Neuron (in vitro differentiated cells): ENCODE results near the gene MGST2.

Source experiments
- H2AFZ ChIP-seq: one replicate; pipeline ENCODE4 v1.6.1; 2013; ENCODE audit warnings: low read depth, mild to moderate bottlenecking, inconsistent platforms, low read length, moderate library complexity
- H3K27me3 ChIP-seq: one replicate; pipeline ENCODE4 v1.6.1; 2013; ENCODE audit warnings: low read length; ENCODE audit not compliant: insufficient read depth
- H3K36me3 ChIP-seq: one replicate; pipeline ENCODE4 v1.6.1; 2013; ENCODE audit warnings: low read length; ENCODE audit not compliant: insufficient read depth
- H3K4me1 ChIP-seq: one replicate; pipeline ENCODE4 v1.6.1; 2013; ENCODE audit warnings: low read length; ENCODE audit not compliant: insufficient read depth
- H3K4me3 ChIP-seq: 2 replicates; pipeline ENCODE4 v1.5.1; 2013; ENCODE audit warnings: mild to moderate bottlenecking, low read length, moderate library complexity
- H3K9me3 ChIP-seq: one replicate; pipeline ENCODE4 v1.6.1; 2013; ENCODE audit warnings: low read length

The MGST2 gene

GRCh38 chr4:139654516-139654915 lies 11.1 kb upstream of the MGST2 start:
- H2AFZ ChIP-seq, result no peak overlapping the region
- H3K27me3 ChIP-seq, result no peaks in the 10 kb centered on the region
- no peaks in the 10 kb centered on the region for H3K36me3 ChIP-seq
- H3K4me3 ChIP-seq, result no peak overlapping the region
- H3K4me1 ChIP-seq, result peaks cover 11% of the 10 kb centered on the region
- no peaks in the 10 kb centered on the region for H3K9me3 ChIP-seq

GRCh38 chr4:139655116-139655515 lies 10.5 kb upstream of the MGST2 start:
- Histone ChIP-seq H2AFZ (no peak overlapping the region), H3K4me1 (peaks cover 11% of the 10 kb centered on the region), H3K27me3 (no peaks in the 10 kb centered on the region), H3K36me3 (no peaks in the 10 kb centered on the region), H3K9me3 (no peaks in the 10 kb centered on the region), H3K4me3 (no peak overlapping the region)

- no peaks in the 10 kb centered on the region for H3K36me3 ChIP-seq
- H3K4me3 ChIP-seq, result no peak overlapping the region
These were observed 8.8 kb upstream of the MGST2 start for GRCh38 chr4:139656614-139657486.

GRCh38 chr4:139658185-139658584 lies 7.4 kb upstream of the MGST2 start:
- H3K36me3 ChIP-seq, result no peaks in the 10 kb centered on the region
- H2AFZ ChIP-seq, result no peak overlapping the region
- H3K4me1 ChIP-seq, result peaks cover 7% of the 10 kb centered on the region
- H3K9me3 ChIP-seq, result no peaks in the 10 kb centered on the region
- no peak overlapping the region for H3K4me3 ChIP-seq
- no peaks in the 10 kb centered on the region for H3K27me3 ChIP-seq

More at GRCh38 chr4:139656614-139657486, 8.8 kb upstream of the MGST2 start:
- H3K4me1 ChIP-seq, result peaks cover 7% of the 10 kb centered on the region
- no peak overlapping the region for H2AFZ ChIP-seq
- H3K27me3 ChIP-seq, result no peaks in the 10 kb centered on the region
- H3K9me3 ChIP-seq, result no peaks in the 10 kb centered on the region

GRCh38 chr4:139658586-139659382 lies 6.8 kb upstream of the MGST2 start:
- Histone ChIP-seq H3K27me3 (no peaks in the 10 kb centered on the region), H3K9me3 (no peaks in the 10 kb centered on the region), H2AFZ (no peak overlapping the region), H3K36me3 (no peaks in the 10 kb centered on the region), H3K4me1 (peaks cover 7% of the 10 kb centered on the region), H3K4me3 (no peak overlapping the region)

GRCh38 chr4:139659735-139660424 lies 5.7 kb upstream of the MGST2 start:
- Histone ChIP-seq H3K9me3 (no peaks in the 10 kb centered on the region), H2AFZ (no peak overlapping the region), H3K27me3 (no peaks in the 10 kb centered on the region), H3K4me3 (no peak overlapping the region), H3K4me1 (peaks cover 7% of the 10 kb centered on the region), H3K36me3 (no peaks in the 10 kb centered on the region)

GRCh38 chr4:139660568-139661043 lies 5.0 kb upstream of the MGST2 start:
- H3K27me3 ChIP-seq, result no peaks in the 10 kb centered on the region
- no peaks in the 10 kb centered on the region for H3K36me3 ChIP-seq
- peaks cover 7% of the 10 kb centered on the region for H3K4me1 ChIP-seq
- no peaks in the 10 kb centered on the region for H3K9me3 ChIP-seq
- no peak overlapping the region for H2AFZ ChIP-seq
- no peak overlapping the region for H3K4me3 ChIP-seq

GRCh38 chr4:139663561-139664138 lies 2.0 kb upstream of the MGST2 start:
- Histone ChIP-seq H3K36me3 (no peaks in the 10 kb centered on the region), H3K4me3 (no peak overlapping the region), H3K9me3 (no peaks in the 10 kb centered on the region), H3K4me1 (peaks cover 5% of the 10 kb centered on the region), H3K27me3 (no peaks in the 10 kb centered on the region), H2AFZ (no peak overlapping the region)

GRCh38 chr4:139664442-139664841 lies 1.2 kb upstream of the MGST2 start:
- H3K27me3 ChIP-seq, result no peaks in the 10 kb centered on the region
- peaks cover 5% of the 10 kb centered on the region for H3K4me1 ChIP-seq
- H2AFZ ChIP-seq, result no peak overlapping the region
- no peaks in the 10 kb centered on the region for H3K36me3 ChIP-seq
- H3K4me3 ChIP-seq, result no peak overlapping the region
- H3K9me3 ChIP-seq, result no peaks in the 10 kb centered on the region

- Histone ChIP-seq H3K4me3 (peak overlapping the region; percentile 64), H3K9me3 (no peaks in the 10 kb centered on the region), H2AFZ (peak overlapping the region; percentile 63), H3K4me1 (peaks cover 5% of the 10 kb centered on the region), H3K36me3 (no peaks in the 10 kb centered on the region), H3K27me3 (no peaks in the 10 kb centered on the region)
These were observed 435 bp upstream of the MGST2 start for GRCh38 chr4:139665079-139665689.

- H3K9me3 ChIP-seq, result no peaks in the 10 kb centered on the region
- peak overlapping the region; percentile 63 for H2AFZ ChIP-seq
- no peaks in the 10 kb centered on the region for H3K36me3 ChIP-seq
- H3K4me3 ChIP-seq, result peak overlapping the region; percentile 64
- no peaks in the 10 kb centered on the region for H3K27me3 ChIP-seq
- H3K4me1 ChIP-seq, result peaks cover 5% of the 10 kb centered on the region
These were observed 1.2 kb downstream of the MGST2 start for GRCh38 chr4:139666735-139667281.

- peaks cover 5% of the 10 kb centered on the region for H3K4me1 ChIP-seq
These were observed 2.4 kb downstream of the MGST2 start for GRCh38 chr4:139668036-139668435.

More at GRCh38 chr4:139668036-139668435, 2.4 kb downstream of the MGST2 start:
- Histone ChIP-seq H3K27me3 (no peaks in the 10 kb centered on the region), H3K4me3 (no peak overlapping the region), H2AFZ (no peak overlapping the region), H3K36me3 (no peaks in the 10 kb centered on the region), H3K9me3 (no peaks in the 10 kb centered on the region)
